ENCODE results near the gene TLCD3A.
"Not testable (repeated sequence)": the region's sequence is repeated elsewhere in the genome, so short reads cannot be mapped to it uniquely, and the experiment has no call there.

TLCD3A gene

GRCh38 chr17:749359-749758, 17.0 kb downstream of the TLCD3A start:
- DNase-seq (ENCODE audit: low read depth), result not testable (repeated sequence)

DNA sequence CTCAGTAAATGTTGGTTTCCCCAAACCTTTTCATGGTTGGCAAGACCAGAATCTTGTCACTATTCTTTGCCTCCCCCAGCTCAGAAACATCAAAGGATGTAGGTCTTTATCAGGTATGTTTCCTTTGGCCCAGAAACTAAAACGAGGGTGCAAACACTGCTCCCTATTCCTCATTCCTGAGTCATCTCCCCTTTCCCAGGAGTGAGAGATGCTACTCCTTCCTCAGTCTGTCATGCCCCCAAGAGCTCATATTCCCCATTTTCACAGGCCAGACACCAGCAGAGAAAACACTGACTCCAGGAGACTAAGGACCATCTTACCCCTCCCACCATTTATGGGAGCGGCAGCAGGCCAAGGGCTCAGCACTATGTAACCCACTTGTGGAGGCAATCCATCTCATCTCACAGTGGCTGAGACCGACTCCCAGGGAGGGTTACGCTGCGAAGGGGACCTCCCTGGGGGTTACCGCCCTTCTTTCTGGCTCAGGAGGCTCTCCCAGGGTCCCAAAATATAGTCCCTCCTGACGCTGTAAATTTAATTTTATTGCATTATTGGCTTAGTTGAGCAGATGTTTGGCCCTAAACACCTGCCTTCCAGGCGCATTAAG, 18.1 kb downstream of the TLCD3A start:
- no peak for DNase-seq (ENCODE audit: low read depth)

GRCh38 chr17:751269-752001, 19.0 kb downstream of the TLCD3A start:
- peak; percentile 50 for DNase-seq (ENCODE audit: low read depth)

DNA sequence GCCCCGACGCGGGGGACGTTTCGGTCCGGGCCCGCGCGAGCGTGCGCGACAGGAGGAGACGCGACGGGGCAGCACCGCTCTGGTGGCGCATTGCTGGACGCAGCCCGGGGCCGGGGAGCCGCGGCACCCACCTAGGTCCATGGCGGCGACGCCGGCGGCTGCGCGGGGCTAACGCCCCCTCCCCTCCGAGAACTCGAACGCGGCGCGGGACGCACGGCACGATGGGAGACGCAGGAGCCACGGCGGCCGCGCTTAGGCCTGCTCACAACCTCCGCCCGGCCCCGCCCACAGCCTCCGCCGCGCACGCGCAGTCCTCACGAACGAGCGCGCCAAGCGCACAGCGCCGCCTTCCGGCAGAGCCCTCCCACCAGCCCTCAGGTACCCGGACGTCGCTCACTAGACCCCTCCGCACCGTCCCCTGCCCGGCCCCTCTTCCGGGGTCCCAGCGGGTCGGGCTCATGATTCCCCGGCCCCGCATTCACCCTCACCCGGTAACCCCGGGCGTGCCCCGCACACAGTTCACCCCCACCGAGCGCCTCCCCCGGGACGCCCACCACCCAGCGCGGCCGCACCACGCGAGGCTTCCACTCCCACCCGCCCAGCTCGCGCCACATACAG, 19.7 kb downstream of the TLCD3A start, which contains the start of gene GEMIN4:
Gene GEMIN4, minus strand, starts transcription at position 263 of the 618 bp plus-strand sequence. Its CDS starts 122 bp downstream, at position 141.
- DNase-seq (ENCODE audit: low read depth), result peak; percentile 79

DNA sequence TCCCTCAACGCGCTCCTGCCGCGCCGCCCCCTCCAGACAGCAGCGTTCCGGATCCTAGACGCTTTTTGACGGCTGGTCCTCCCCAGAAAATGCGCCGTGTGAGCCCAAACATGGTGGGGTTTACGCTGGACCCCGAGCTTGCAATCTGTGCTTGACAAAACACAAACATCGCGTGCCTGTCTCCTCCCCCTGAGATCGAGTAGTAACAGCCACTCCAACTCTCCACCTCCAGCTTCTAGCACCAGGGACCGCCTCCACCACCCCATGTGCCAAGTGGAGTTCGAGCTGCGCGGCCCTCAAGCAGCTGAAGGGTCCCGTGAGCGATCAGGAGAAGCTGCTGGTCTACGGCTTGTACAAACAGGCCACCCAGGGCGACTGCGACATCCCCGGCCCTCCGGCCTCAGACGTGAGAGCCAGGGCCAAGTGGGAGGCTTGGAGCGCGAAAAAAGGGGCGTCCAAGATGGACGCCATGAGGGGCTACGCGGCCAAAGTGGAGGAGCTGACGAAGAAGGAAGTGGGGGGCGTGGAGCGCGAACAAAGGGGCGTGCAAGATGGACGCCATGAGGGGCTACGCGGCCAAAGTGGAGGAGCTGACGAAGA, 20.3 kb downstream of the TLCD3A start:
- DNase-seq (ENCODE audit: low read depth), result peak; percentile 68

GRCh38 chr17:753418-753817, 21.0 kb downstream of the TLCD3A start:
- DNase-seq (ENCODE audit: low read depth), result no peak

- DNase-seq (ENCODE audit: low read depth), result not testable (repeated sequence)
Observed at GRCh38 chr17:755319-755961, 23.0 kb downstream of the TLCD3A start.

- DNase-seq (ENCODE audit: low read depth), result not testable (repeated sequence)
Observed at GRCh38 chr17:756010-756567, 23.7 kb downstream of the TLCD3A start.

DNA sequence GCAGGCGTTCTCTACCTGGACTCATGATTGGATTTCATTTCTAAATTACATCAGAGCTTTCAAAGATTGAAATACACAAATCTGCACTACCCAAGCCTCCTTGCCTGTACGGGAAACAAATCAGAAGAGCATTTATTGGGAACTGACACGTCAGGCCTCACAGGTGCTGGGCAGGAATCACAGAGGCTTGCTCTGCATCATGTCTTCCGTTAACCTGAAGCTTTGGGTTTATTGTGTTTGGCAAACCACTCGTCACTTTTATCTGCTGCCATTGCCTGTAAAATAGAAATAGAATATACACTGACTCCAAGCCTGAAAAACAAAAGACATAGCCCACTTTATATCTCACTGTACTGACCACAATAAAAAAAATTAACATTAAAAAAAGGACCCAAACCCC, 27.6 kb downstream of the TLCD3A start:
- DNase-seq (ENCODE audit: low read depth), result no peak

GRCh38 chr17:760371-760770, 28.0 kb downstream of the TLCD3A start:
- no peak for DNase-seq (ENCODE audit: low read depth)

- DNase-seq (ENCODE audit: low read depth), result no peak
Observed at GRCh38 chr17:767076-767475, 34.7 kb downstream of the TLCD3A start.

DNA sequence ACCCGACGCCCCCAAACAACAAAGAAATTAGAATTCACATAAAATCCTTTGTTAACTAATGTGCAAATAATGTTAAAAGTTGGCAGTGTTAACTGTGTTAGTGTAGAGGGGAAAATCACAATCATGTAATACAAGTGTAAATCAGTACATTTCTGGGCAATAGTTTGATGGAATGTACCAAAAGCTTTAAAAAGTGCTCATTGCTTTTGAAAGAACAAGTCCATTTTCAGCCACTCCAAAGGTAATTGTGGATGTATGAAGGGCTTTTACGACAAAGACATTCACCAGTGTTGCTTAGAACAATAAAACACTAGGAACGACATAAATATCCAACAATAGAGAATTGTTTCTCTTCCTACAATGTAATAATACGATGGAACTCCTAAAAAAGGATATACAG, 40.6 kb downstream of the TLCD3A start:
- DNase-seq (ENCODE audit: low read depth), result no peak

DNA sequence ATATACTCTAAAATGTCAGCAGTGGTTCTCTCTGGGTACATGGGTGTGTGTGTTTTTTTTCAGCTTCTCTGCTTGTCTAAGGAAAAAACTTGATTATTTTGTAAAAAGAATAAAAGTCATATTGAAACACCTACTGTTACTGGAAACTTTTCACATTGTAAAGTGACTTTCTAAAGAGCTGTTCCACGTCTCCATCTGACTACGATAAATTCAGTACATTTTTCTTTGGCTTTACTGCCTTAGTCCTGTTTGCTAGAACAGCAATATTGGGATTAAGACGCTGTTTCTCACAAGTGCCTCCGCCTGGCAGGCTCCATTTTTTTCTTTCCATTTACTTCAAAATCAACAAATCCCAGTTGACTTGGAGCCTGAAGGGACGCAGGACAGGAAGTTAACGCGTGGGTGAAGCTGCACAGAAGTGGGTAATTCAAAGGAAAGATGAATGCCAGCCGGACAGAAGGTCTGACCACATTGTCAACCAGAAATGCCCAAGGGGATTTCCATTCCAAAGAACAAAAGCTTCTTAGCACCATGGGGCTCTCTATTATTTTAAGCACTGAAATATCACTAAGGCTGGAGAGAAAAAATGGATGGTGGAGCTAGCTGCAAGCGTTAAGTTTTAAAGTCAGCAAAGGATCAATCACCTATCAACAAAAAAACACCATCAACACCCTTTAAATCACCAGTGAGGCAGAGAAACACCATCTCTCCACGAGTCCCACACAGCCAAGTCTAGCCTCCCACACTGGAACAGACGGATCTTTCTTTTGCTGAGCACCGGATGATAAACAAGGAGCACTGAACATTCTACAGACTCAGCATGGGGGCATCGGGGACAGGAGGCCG, 41.3 kb downstream of the TLCD3A start:
- no peak for DNase-seq (ENCODE audit: low read depth)

DNA sequence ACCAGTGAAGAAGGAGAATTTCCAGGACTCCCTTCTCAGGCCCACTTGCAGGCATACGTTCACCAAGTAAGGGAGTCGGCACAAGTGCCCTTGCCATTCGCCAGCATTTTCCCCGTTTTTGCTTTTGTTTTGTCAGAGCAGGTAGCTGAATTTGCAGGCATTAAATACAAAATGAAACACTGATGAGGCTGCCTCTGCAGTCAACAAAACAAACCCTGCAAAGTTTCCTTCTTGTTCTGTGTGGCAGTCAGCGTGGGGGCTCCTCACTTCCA, 41.9 kb downstream of the TLCD3A start:
- no peak for DNase-seq (ENCODE audit: low read depth)

GRCh38 chr17:778096-778495, 45.7 kb downstream of the TLCD3A start:
- DNase-seq (ENCODE audit: low read depth), result no peak

GRCh38 chr17:781805-782731, 49.7 kb downstream of the TLCD3A start, which contains the start of the genes GLOD4 and MRM3:
GLOD4 (minus strand) TSS chr17:782280; CDS start chr17:782255, 25 bp downstream.
MRM3 (plus strand) TSS chr17:782353; CDS start chr17:782379, 26 bp downstream.
- peak; percentile 80 for DNase-seq (ENCODE audit: low read depth)

DNA sequence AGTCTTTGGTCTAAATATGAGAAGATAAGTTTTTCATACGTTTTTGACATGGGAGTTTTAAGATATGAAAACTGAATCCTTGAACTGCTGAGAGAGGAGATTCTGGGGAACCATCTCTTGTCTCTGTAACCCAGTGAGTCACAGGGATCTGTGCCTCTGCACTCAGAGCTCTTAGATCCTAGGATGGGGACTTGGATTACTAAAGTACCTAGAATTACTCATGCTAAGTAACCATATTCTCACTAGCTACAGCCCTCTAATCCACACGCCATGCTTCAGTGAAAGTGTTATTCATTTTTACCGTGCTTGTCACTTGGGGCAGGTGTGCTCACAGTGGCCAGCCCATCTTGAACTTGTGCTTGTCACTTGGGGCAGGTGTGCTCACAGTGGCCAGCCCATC, 51.7 kb downstream of the TLCD3A start:
- no peak for DNase-seq (ENCODE audit: low read depth)

- not testable (repeated sequence) for DNase-seq (ENCODE audit: low read depth)
Observed at GRCh38 chr17:785901-786300, 53.5 kb downstream of the TLCD3A start.

- no peak for DNase-seq (ENCODE audit: low read depth)
Observed at GRCh38 chr17:787641-788221, 55.3 kb downstream of the TLCD3A start.

GRCh38 chr17:788551-788950, 56.2 kb downstream of the TLCD3A start:
- DNase-seq (ENCODE audit: low read depth), result no peak

All from fibroblast of gingiva (primary cell).